ENCODE measurements around the gene HIP1R.

The HIP1R gene

GRCh38 chr12:122834921-122835749 lies at the start of gene HIP1R:
HIP1R (plus strand) TSS chr12:122835457; CDS start chr12:122835551, 94 bp downstream.
- peak within 1 kb of the TSS; percentile 65 for H3K4me3 ChIP-seq (ENCODE audit: low read depth, low read length)
- TF ChIP-seq CTCF (IDR thresholded peaks at IDR 0.05; ENCODE audit: low read depth, low read length), result no peak

GRCh38 chr12:122785503-122785902 lies 49.8 kb upstream of the HIP1R start:
- no peak overlapping the region for H3K4me3 ChIP-seq (ENCODE audit: low read depth, low read length)
- TF ChIP-seq CTCF (IDR thresholded peaks at IDR 0.05; ENCODE audit: low read depth, low read length), result no peak

- no peak for TF ChIP-seq CTCF (IDR thresholded peaks at IDR 0.05; ENCODE audit: low read depth, low read length)
- H3K4me3 ChIP-seq (ENCODE audit: low read depth, low read length), result no peak overlapping the region
Measured at GRCh38 chr12:122788387-122788786, 46.9 kb upstream of the HIP1R start.

GRCh38 chr12:122789637-122790036 lies 45.6 kb upstream of the HIP1R start:
- no peak for TF ChIP-seq CTCF (IDR thresholded peaks at IDR 0.05; ENCODE audit: low read depth, low read length)
- no peak overlapping the region for H3K4me3 ChIP-seq (ENCODE audit: low read depth, low read length)

- H3K4me3 ChIP-seq (ENCODE audit: low read depth, low read length), result no peak overlapping the region
- no peak for TF ChIP-seq CTCF (IDR thresholded peaks at IDR 0.05; ENCODE audit: low read depth, low read length)
Measured at GRCh38 chr12:122790393-122791075, 44.7 kb upstream of the HIP1R start.

GRCh38 chr12:122793685-122794106 lies 41.6 kb upstream of the HIP1R start:
- no peak overlapping the region for H3K4me3 ChIP-seq (ENCODE audit: low read depth, low read length)
- peak; percentile 29; the same call in 1 of the 2 replicates for TF ChIP-seq CTCF (IDR thresholded peaks at IDR 0.05; ENCODE audit: low read depth, low read length)

GRCh38 chr12:122795807-122796206 lies 39.5 kb upstream of the HIP1R start:
- H3K4me3 ChIP-seq (ENCODE audit: low read depth, low read length), result no peak overlapping the region
- TF ChIP-seq CTCF (IDR thresholded peaks at IDR 0.05; ENCODE audit: low read depth, low read length), result no peak
